Hematopoietic multipotent progenitor cell treated with erythropoietin and hydrocortisone succinate and interleukin-3 and kit ligand, for 8 days (in vitro differentiated cells): ENCODE results near the gene B4GALNT4.
"Not testable (repeated sequence)": the region's sequence is repeated elsewhere in the genome, so short reads cannot be mapped to it uniquely, and the experiment has no call there.

ENCODE experiments used
- DNase-seq: peaks from one replicate; pipeline ENCODE4 v3.0.0-alpha.2; 2015

Gene B4GALNT4

DNA sequence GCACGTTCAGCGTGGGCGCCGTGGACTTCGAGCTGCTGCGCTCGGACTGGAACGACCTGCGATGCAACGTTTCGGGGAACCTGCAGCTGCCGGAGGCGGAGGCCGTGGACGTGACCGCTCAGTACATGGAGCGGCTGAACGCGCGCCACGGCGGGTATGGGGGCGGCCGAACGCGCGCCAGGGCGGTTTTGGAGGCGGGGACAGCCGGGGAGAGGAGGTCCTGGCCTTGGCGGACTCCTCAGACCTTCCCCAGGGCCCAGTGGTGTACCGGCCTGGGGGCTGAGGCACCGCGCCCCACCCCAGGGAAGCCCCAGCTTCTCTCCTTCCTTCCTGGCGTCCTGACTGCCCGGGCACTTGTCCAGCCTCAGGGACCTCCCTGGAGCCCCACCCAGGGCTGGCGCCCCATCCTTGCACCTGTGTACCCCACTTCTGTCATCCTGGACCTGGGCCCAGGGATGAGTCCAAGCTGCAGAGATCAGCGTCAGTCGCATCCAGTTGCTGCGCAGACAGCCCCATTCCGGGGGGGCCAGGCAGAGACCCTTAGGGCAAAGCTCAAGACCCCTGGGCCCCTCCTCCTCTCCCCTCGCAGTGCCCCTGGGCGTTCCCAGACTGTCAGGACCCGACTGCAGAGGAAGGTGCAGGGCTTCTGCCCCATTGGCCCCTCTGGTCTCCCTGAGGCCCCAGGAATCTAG, 8.0 kb downstream of the B4GALNT4 start:
- no peak for DNase-seq

DNA sequence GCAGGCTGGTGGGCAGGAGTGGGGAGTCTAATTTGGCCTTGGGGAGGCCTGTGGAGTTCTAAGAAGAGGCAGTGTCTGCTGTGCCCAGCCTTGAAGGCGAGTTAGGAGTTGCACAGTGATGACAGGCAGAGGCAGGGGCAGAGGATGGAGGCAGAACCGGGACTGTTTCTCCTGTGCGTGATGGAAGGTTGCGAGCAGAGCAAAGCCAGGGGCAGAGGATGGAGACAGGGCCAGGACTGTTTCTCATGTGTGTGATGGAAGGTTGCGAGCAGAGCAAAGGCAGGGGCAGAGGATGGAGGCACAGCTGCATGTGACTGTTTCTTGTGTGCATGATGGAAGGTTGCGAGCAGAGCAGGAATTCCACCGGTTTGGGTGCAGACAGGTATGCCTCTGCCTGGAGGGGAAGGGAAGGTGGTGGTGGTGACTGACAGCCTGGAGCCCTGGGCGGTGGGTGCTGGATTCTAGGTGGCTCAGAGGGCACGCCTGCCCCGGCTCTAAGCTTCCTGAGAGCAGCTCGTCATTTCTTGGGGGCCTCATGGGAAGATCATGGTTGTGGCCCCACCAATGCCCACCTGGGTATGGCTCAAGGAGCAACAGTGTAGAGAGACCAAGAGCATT, 8.7 kb downstream of the B4GALNT4 start:
- DNase-seq: no peak

DNA sequence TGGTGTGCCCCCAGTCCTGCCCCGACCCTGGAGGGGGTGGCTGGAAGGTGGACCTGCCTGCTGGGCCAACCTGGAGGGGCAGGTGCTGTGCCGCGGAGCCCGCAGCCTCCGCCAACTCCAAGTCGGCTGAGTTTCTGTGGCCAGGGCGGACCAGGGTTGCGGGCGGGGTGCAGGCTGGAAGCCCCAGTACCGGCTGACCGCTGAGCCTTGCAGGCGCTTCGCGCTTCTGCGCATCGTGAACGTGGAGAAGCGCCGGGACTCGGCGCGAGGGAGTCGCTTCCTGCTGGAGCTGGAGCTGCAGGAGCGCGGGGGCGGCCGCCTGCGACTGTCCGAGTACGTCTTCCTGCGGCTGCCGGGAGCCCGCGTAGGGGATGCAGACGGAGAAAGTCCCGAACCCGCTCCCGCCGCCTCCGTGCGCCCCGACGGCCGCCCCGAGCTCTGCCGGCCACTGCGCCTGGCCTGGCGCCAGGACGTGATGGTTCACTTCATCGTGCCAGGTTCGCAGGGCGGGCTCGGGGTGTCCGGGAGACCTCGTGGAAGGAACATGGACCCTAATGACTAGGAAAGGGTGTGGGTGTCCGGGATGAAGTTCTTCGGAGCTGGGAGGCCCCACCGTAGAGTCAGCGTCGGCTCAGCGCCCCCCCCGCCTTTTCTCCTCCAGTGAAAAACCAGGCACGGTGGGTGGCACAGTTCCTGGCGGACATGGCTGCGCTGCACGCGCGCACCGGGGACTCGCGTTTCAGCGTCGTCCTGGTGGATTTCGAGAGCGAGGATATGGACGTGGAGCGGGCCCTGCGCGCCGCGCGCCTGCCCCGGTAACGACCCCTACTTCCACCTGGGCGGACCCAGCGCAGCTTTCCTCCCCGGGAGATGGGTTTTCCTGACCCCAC, 10.2 kb downstream of the B4GALNT4 start:
- no peak for DNase-seq

DNA sequence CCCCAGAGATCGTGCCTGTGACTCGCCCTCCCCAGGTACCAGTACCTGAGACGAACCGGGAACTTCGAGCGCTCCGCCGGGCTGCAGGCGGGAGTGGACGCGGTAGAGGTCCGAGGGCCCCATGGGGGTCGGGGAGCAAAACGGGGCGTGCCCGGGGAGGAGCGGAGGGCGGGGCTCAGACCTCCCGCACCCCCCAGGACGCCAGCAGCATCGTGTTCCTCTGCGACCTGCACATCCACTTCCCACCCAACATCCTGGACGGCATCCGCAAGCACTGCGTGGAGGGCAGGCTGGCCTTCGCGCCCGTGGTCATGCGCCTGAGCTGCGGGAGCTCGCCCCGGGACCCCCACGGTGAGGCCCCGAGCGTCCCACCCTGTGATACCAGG, 10.8 kb downstream of the B4GALNT4 start:
- DNase-seq: no peak

DNA sequence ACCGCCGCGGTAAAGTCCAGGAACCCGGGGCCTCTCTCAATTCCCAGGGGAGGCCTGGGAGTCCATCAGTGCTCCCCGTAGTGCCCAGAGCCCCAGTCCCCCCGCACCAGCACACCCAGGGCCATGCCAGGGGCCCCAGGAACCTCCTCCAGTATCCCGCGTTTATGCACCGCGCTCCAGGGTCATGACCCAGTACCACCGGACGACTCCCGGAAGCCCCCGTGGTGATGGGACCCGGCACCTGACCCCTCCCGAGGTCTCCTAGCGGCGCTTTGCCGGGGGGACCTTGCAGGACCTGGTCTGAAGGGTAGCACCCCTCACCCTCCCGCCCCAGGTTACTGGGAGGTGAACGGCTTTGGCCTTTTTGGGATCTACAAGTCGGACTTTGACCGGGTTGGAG, 11.2 kb downstream of the B4GALNT4 start:
- DNase-seq: no peak

DNA sequence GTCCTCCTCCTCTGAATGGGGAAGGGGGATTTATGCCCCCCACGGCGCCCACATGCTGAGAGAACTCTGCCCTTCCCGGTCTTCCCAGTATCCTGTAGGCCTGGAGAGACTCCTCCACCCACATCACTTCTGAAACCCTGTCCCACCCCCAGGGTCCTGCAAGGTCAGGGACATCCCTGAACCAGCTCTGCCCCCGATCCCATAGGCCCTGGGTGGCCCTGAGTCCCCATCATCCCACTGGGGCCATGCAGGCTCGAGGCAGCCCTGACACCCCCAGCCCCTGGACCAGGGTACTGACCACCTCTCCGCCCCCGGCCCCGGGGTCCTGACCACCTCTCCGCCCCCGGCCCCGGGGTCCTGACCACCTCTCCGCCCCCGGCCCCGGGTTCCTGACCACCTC, 11.7 kb downstream of the B4GALNT4 start:
- DNase-seq: no peak

DNA sequence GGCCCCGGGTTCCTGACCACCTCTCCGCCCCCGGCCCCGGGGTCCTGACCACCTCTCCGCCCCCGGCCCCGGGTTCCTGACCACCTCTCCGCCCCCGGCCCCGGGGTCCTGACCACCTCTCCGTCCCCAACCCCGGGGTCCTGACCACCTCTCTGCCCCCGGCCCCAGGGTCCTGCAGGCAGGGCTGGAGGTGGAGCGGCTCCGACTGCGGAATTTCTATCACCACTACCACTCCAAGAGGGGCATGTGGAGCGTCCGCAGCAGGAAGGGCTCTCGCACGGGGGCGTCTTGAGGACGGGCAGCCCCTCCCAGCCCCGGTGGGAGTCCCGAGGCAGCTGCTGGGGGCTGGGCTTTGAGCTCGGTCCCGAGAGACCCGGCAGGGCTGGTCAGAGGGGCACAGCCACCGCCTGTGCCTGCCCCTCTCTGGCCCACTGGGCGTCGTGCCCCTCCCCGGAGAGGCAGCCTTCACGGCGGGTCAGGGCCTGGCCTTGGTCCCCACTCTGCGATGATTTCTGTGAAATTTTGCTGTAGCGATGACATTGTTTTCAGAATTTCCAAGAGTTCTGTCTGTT, 12.3 kb downstream of the B4GALNT4 start:
- DNase-seq: no peak

DNA sequence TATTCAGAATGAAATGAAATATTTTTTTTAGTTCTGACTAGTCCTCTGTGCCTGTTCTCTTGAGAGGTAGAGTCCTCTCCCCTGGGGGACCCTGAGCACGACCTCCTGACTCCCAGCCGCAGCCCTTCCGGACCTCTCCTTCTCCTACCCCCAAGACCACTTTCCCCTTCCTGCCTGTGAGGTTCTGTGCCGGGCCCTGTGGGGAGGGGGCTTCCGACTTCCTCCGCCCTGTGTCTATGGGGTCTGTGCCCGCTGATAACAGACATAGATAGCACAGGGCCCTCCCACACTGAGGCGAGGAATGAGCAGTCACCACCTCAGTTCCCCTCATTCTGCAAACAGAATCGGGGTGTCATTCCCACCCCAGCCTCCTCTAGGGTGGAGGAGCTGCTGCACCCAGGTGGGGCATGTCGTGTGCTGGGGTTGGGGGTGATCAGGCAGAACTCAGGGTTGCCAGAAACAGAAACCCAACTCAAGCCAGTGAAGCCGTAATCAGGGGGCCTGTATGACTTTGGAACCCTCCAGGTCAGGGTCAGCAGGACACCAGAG, 12.9 kb downstream of the B4GALNT4 start:
- no peak for DNase-seq

DNA sequence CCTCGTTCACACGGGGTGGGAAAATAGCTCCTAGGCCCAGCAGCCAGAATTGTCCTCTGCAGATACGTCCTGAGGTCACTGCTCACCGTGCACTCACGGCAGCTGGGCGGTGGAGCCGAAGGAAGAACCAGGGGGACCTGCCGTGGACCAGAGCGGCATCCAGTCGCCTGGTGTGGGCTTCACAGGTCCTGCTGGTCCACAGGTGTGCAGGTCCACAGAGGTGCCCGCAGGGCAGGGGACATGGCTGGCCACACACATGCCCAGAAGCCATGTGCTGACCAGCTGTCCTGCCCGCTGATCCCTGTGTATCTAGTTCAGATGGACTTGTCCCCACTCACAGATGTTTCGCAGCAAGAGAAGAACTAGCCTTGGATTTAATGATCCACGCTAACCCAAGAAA, 14.1 kb downstream of the B4GALNT4 start:
- DNase-seq: no peak

DNA sequence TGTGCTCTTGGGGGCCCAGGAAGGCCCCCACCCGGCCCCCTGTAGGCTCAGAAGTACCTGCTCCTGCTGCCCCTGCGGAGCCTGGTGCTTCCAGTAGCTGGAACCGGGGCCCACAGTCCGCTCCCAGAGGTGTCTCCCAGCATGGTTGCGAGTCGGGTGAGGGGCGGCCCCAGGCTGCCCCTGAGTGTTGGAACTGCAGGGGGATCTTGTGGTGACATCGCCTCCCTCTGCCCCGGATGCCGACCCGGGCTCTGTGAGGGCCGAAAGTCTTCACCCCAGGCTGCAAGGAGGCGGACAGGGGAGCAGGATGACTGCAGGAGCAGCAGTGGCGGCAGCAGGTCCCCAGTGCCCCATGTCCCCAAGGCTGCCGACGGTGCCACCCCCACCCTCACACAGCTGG, 15.2 kb downstream of the B4GALNT4 start:
- no peak for DNase-seq

DNA sequence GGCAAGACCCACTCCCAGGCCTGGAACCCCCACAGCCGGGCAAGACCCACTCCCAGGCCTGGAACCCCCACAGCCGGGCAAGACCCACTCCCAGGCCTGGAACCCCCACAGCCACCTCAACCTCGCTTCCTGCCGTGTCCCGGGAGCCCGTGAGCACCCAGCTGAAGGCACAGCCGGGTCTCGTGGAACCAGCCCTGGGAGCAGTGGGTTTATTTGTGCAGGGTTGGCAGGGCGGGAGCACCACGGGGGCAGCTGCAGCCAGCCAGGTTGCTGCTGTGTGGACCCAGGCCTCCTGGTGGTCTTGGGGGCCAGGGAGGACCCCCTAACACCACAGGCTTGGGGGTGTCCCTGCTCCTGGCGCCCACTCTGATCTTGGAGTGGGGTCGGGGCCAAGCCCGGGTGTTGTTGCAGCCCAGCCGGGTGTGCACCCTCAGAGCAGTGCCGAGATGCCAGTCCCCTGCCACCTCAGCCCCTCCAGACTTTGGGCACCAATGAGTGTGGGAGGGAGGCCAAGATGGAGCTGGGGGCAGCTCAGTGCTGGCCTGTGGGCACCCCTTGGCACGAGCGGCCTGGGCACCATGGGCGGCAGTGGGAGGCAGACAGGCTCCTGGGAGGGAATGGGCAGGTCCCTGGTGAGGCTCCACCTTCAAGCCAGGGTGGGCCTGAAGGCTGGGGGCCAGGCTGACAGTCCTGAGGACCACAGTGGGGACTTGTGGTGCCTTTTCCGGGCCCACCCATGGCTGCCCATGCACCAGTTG, 16.5 kb downstream of the B4GALNT4 start:
- DNase-seq: no peak

DNA sequence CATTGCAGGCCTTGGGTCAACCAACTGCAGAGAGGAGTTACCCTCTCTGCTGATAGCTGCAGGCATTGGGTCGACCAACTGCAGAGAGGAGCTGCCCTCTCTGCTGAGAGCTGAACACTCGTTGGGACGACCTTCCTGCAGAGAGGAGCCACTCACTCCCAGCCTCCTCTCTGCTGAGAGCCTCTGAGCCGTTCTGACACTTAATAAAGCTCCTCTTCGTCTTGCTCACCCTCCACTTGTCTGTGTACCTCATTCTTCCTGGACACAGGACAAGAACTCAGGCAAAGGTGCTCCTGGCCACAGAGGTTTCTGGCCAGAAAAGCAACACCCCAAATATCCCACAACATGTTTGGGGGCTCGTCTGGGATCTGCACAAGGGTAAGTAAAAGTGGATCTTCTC, 17.2 kb downstream of the B4GALNT4 start:
- DNase-seq: no peak

DNA sequence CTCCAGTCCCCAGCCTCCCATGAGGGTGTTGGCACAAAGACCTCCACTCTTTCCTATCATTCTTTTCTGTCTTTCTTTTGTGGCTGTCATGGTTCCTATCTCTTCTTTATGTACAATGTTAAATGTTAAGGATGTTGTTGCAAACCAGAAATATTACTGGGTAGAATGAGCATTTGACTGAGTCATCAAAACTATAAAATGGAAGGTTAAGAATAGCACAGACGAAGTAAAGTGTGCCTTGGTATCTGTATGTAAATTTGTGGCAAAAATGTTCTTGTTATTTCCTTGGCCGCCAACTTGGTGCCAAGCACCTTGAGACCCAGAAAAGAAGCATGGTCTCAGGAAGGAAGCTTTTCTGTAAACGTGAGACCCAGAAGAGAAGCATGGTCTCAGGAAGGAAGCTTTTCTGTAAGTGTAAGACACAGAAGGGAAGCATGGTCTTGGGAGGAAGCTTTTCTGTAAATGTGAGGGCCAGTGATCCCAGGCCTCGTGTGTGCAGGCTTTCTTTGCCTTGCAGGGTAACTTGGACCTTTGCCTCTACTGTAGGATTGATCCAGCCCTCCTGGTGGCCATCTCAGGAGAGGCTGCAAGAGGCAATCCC, 18.0 kb downstream of the B4GALNT4 start:
- no peak for DNase-seq

DNA sequence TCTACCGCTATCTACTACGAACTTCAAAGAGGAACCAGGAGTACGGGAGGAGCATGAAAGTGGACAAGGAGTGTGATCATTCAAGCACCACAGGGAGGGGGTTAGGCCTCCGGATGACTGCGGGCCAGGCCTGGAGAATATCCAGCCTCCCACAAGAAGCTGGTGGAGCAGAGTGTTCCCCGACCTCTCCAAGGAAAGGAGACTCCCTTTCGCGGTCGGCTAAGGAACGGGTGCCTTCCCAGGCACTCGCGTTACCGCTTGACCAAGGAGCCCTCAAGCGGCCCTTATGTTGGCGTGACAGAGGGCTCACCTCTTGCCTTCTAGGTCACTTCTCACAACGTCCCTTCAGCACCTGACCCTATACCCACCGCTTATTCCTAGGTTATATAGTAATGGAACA, 20.1 kb downstream of the B4GALNT4 start:
- DNase-seq: not testable (repeated sequence)

DNA sequence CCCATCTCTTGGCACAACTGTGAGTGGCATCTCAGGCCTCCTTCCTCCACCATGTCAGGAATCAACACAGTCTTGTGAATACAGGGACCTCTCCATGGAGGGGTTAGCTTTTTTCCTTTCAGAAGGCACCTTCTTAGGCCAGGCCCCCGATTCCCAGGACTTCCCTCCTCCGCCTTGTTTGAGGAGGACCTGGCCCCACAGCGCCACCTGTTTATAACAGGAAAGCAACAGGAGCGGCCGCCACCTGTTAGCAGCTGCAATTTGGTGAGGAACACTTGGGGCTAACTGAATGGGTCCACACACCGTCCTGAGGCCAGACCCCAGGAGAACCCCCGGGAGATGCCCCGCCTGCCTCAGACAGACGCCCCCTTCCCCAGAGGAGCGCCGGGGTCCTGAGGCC, 20.9 kb downstream of the B4GALNT4 start:
- no peak for DNase-seq

DNA sequence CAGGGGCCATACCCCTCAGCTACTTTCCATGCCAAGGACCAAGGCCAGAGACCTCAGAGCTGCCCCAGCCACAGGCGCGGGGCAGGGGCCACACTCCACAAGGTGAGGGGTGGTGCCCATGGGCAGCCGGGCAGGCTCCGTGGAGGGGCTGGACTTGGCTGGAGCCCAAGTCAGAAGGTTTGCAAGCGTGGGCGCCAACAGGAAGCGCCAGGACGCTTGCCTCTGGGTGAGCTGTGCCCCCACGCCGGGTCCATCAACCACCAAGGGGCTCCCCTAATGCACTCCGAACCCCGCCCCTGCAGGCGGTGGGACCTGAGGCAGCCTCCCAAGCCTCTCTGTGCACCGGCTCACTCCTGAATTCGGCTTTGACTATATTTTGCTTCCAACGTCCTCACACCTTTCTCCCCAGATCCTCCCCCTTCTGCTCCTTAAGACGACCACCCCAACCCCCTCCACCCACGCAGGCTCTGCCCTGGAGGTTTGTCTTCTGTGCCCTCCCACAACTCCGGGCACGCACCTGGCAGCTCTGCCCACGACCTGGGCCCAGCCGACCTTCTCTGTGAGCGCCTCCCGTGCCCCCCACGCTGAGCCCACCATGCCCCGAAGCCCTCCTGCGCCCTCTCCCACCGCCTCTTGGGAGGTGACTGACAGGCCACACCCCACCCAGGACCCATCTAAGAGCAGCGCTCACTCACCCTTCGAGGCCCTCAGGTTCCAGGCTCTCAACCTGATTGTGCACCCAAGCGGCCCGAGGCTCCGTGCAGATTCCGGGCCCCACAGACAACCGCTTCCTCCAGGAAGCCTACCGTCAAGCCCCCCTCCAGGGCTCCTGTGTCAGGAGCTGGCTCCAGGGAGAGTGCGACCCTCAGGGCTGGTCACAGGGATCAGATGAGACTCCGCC, 22.1 kb downstream of the B4GALNT4 start:
- DNase-seq: no peak

DNA sequence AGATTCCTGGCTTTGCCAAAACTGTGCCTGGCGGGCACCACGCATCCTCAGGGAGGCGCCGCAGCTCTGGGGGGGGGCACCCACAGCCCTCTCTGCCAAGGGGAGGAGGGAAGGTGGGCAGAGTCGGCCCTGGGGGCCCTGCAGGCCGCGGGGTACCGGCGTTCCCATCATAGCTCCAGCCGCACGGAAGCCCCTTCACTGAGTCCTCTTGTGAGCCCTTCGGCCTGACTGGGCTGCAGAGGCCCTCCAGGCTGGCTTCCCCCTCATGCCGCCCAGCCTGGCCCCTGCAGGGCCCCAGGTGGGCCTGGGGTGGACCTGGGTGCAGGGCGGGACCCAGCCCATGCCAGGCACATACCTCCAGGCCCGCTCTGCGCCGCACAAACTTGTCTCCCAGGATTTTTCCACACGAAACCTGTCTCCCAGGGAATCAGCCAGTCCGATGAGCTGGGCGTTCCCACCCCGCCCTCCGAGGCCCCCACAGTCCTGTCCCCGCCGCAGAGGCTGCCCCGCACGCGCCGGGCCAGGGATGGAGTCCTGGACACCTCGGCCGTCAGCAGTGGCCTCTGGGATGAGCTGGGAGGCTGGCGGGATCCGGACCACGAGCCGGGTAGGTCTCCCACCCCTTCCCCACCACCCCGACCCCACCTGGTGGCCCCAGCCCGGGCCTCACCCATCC, 22.9 kb downstream of the B4GALNT4 start:
- DNase-seq: no peak

DNA sequence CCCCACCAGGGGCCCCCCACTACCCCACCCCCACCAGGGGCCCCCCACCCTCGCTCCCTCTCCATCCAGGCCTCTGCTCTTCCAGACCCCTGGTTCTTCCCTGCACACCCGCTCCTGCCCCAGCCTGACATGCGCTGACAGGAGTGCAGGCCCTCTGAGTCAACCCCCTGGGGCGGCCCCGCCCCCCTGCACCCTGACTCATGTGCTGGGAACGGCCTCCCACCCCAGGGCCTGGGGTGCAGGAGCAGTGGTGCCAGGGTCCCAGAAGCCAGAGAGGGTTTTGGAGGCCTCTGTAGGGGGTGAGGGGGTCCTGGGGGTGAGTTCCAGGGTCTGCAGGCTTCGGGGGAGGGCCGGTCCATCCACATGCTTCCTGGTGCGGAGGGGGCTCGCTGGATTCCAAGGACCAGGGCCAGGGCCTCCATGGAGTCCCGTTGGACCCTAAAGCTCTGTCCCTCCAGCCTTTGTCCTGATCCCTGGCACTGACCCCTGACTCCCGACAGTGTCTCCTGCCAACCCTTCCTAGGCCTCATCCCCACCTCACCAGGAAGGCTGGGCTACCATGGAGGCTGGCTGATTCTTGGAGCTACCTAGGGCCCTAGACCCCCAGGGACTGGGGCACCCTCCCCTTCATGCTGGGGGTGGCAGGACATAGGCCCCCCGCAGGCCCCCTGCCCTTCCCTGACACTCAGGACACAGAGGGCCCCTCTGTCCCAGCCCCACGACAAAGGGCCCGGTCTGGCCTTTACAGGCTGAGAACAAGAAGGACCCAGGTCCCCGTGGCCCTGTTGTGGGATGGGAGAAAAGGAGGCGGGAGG, 24.1 kb downstream of the B4GALNT4 start:
- no peak for DNase-seq

DNA sequence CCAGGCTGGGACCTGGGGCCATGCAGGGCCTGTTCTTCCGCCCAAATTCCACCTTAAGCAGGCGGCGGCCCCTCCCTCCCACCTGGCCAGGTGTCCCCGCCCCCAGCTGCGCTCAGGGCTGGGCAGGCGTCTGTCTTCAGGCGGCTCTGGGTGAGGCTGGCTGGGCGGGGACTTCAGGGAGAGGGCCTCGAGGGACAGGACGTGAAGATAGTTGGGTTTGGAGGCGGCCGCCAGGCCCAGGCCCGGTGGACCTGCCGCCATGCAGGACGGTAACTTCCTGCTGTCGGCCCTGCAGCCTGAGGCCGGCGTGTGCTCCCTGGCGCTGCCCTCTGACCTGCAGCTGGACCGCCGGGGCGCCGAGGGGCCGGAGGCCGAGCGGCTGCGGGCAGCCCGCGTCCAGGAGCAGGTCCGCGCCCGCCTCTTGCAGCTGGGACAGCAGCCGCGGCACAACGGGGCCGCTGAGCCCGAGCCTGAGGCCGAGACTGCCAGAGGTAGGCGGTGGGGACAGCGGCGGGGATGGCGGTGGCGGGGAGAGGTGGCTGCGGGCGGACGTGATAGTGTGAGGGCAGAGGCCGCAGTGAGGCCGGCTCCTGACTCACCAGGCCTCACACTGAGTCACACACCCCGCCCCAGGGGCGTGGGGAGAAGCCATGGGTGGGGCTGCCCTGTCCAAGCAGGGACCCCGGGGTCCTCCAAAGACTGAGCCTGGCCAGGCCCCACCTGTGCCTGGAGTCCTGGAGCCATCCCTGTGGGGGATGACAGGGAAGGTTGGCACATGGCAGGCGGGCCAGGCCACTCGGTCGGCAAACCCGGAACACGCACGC, 24.9 kb downstream of the B4GALNT4 start, which contains the start of gene PKP3:
PKP3 (plus strand) TSS at position 176 of the 824 bp plus-strand sequence; CDS start at position 260, 84 bp downstream.
- DNase-seq: no peak
